ENCODE measurements around the gene GNA12.

The GNA12 gene

GRCh38 chr7:2721842-2722241 is 122.3 kb downstream of the GNA12 start:
- DNase-seq (ENCODE audit: low read depth, low spot score), result no peak
- H3K27ac ChIP-seq, result no peak overlapping the region

GRCh38 chr7:2720024-2720423 is 124.1 kb downstream of the GNA12 start:
- no peak for DNase-seq (ENCODE audit: low read depth, low spot score)
- H3K27ac ChIP-seq, result no peak overlapping the region

- no peak for DNase-seq (ENCODE audit: low read depth, low spot score)
- no peak overlapping the region for H3K27ac ChIP-seq
These were observed 125.1 kb downstream of the GNA12 start for GRCh38 chr7:2719007-2719406.

- no peak overlapping the region for H3K27ac ChIP-seq
- no peak for DNase-seq (ENCODE audit: low read depth, low spot score)
These were observed 125.7 kb downstream of the GNA12 start for GRCh38 chr7:2718296-2718965.

GRCh38 chr7:2717293-2718261 is 126.5 kb downstream of the GNA12 start:
- no peak for DNase-seq (ENCODE audit: low read depth, low spot score)
- no peak overlapping the region for H3K27ac ChIP-seq

GRCh38 chr7:2716906-2717292 is 127.2 kb downstream of the GNA12 start:
- H3K27ac ChIP-seq, result no peak overlapping the region
- DNase-seq (ENCODE audit: low read depth, low spot score), result no peak

GRCh38 chr7:2716488-2716887 is 127.6 kb downstream of the GNA12 start:
- H3K27ac ChIP-seq, result no peak overlapping the region
- DNase-seq (ENCODE audit: low read depth, low spot score), result no peak

- no peak for DNase-seq (ENCODE audit: low read depth, low spot score)
- no peak overlapping the region for H3K27ac ChIP-seq
These were observed 128.5 kb downstream of the GNA12 start for GRCh38 chr7:2715341-2716231.

GRCh38 chr7:2714636-2715035 is 129.5 kb downstream of the GNA12 start:
- no peak overlapping the region for H3K27ac ChIP-seq
- no peak for DNase-seq (ENCODE audit: low read depth, low spot score)

GRCh38 chr7:2713978-2714377 is 130.1 kb downstream of the GNA12 start:
- no peak for DNase-seq (ENCODE audit: low read depth, low spot score)
- H3K27ac ChIP-seq, result no peak overlapping the region

GRCh38 chr7:2713370-2713769 is 130.7 kb downstream of the GNA12 start:
- H3K27ac ChIP-seq, result no peak overlapping the region
- DNase-seq (ENCODE audit: low read depth, low spot score), result no peak

- no peak for DNase-seq (ENCODE audit: low read depth, low spot score)
These were observed 132.0 kb downstream of the GNA12 start for GRCh38 chr7:2711895-2712675.

GRCh38 chr7:2710901-2711551 is 133.1 kb downstream of the GNA12 start:
- no peak for DNase-seq (ENCODE audit: low read depth, low spot score)

More at GRCh38 chr7:2711895-2712675, 132.0 kb downstream of the GNA12 start:
- H3K27ac ChIP-seq, result no peak overlapping the region

GRCh38 chr7:2710286-2710655 is 133.8 kb downstream of the GNA12 start:
- DNase-seq (ENCODE audit: low read depth, low spot score), result no peak
- no peak overlapping the region for H3K27ac ChIP-seq

More at GRCh38 chr7:2710901-2711551, 133.1 kb downstream of the GNA12 start:
- no peak overlapping the region for H3K27ac ChIP-seq

GRCh38 chr7:2709553-2710285 is 134.4 kb downstream of the GNA12 start:
- no peak for DNase-seq (ENCODE audit: low read depth, low spot score)
- H3K27ac ChIP-seq, result no peak overlapping the region

- no peak for DNase-seq (ENCODE audit: low read depth, low spot score)
- H3K27ac ChIP-seq, result no peak overlapping the region
These were observed 135.4 kb downstream of the GNA12 start for GRCh38 chr7:2708547-2709310.

- no peak overlapping the region for H3K27ac ChIP-seq
- no peak for DNase-seq (ENCODE audit: low read depth, low spot score)
These were observed 136.1 kb downstream of the GNA12 start for GRCh38 chr7:2708041-2708440.

GRCh38 chr7:2707481-2707880 is 136.6 kb downstream of the GNA12 start:
- H3K27ac ChIP-seq, result no peak overlapping the region
- no peak for DNase-seq (ENCODE audit: low read depth, low spot score)
